ENCODE results near the gene SUSD1. TPM values are rescaled to one million over a fixed set of nuclear protein-coding genes. Genes with fewer than 3 reads are reported as not detected.

SUSD1 gene
- polyA plus RNA-seq, 1 donor (not counting 4 experiments of a cell fraction or from before 2014, with no cell fraction given): 3.6 TPM

- Histone ChIP-seq H3K9ac (ENCODE audit: control insufficient read depth, extremely low read depth, insufficient read depth, low read length) (no peak overlapping the region), H3K36me3 (ENCODE audit: control insufficient read depth in 2 of 2, extremely low read depth in 1 of 2, insufficient read depth in 2 of 2, low read length in 2 of 2) (no peaks in the 10 kb centered on the region), H3K9me1 (ENCODE audit: control insufficient read depth, extremely low read depth, insufficient read depth, low read length) (no peaks in the 10 kb centered on the region), H3K9me3 (ENCODE audit: control insufficient read depth, low read depth, low read length) (no peaks in the 10 kb centered on the region), H3K4me3 (ENCODE audit: control insufficient read depth in 2 of 3, extremely low read depth in 1 of 3, insufficient read depth in 2 of 3, low read depth in 1 of 3, low read length in 3 of 3) (no peak overlapping the region), H3K27ac (ENCODE audit: control insufficient read depth, insufficient read depth, low read length) (no peak overlapping the region), H3K79me2 (ENCODE audit: control insufficient read depth, insufficient read depth, low read length) (no peaks in the 10 kb centered on the region), H3K4me2 (ENCODE audit: control insufficient read depth, extremely low read depth, insufficient read depth, low read depth, low read length) (no peak overlapping the region), H2AFZ (ENCODE audit: control insufficient read depth, low read length) (no peak overlapping the region), H4K20me1 (ENCODE audit: control insufficient read depth, extremely low read depth, insufficient read depth, low read length) (no peaks in the 10 kb centered on the region), H3K27me3 (ENCODE audit: control insufficient read depth, extremely low read depth, insufficient read depth, low read length) (no peaks in the 10 kb centered on the region), H3K4me1 (ENCODE audit: control insufficient read depth, extremely low read depth, insufficient read depth, low read length) (peaks cover 17% of the 10 kb centered on the region)
- FAIRE-seq: no peak
- no peak for DNase-seq (ENCODE audit: low read depth, low spot score)
- dilution Hi-C loops (cut with MboI; ENCODE audit: extremely low pct_ligation_motif_present, low sequenced_read_pairs): no loop called here
- TF ChIP-seq, protein P1, sequence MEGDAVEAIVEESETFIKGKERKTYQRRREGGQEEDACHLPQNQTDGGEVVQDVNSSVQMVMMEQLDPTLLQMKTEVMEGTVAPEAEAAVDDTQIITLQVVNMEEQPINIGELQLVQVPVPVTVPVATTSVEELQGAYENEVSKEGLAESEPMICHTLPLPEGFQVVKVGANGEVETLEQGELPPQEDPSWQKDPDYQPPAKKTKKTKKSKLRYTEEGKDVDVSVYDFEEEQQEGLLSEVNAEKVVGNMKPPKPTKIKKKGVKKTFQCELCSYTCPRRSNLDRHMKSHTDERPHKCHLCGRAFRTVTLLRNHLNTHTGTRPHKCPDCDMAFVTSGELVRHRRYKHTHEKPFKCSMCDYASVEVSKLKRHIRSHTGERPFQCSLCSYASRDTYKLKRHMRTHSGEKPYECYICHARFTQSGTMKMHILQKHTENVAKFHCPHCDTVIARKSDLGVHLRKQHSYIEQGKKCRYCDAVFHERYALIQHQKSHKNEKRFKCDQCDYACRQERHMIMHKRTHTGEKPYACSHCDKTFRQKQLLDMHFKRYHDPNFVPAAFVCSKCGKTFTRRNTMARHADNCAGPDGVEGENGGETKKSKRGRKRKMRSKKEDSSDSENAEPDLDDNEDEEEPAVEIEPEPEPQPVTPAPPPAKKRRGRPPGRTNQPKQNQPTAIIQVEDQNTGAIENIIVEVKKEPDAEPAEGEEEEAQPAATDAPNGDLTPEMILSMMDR (optimal IDR thresholded peaks at IDR 0.05 in 1 of 3, IDR thresholded peaks at IDR 0.05 in 1 of 3, conservative IDR thresholded peaks at IDR 0.05 in 1 of 3; ENCODE audit: extremely low read depth in 1 of 3, insufficient read depth in 2 of 3, low read length in 3 of 3): no peak
- no peak for TF ChIP-seq EZH2 (IDR thresholded peaks at IDR 0.05; ENCODE audit: low read length)
These were observed 141.6 kb downstream of the SUSD1 start for GRCh38 chr9:112033237-112034215.

GRCh38 chr9:112032743-112033142, 142.4 kb downstream of the SUSD1 start:
- dilution Hi-C loops (cut with MboI; ENCODE audit: extremely low pct_ligation_motif_present, low sequenced_read_pairs): no loop called here
- H3K9me3 ChIP-seq (ENCODE audit: control insufficient read depth, low read depth, low read length): no peaks in the 10 kb centered on the region
- FAIRE-seq (no peak), DNase-seq (ENCODE audit: low read depth, low spot score) (no peak)
- no peaks in the 10 kb centered on the region for H3K79me2 ChIP-seq (ENCODE audit: control insufficient read depth, insufficient read depth, low read length)
- H3K4me1 ChIP-seq (ENCODE audit: control insufficient read depth, extremely low read depth, insufficient read depth, low read length): peaks cover 17% of the 10 kb centered on the region
- H4K20me1 ChIP-seq (ENCODE audit: control insufficient read depth, extremely low read depth, insufficient read depth, low read length): no peaks in the 10 kb centered on the region
- TF ChIP-seq, protein P1 (optimal IDR thresholded peaks at IDR 0.05 in 1 of 3, IDR thresholded peaks at IDR 0.05 in 1 of 3, conservative IDR thresholded peaks at IDR 0.05 in 1 of 3; ENCODE audit: extremely low read depth in 1 of 3, insufficient read depth in 2 of 3, low read length in 3 of 3): no peak
- TF ChIP-seq EZH2 (IDR thresholded peaks at IDR 0.05; ENCODE audit: low read length): no peak
- H3K27ac ChIP-seq (ENCODE audit: control insufficient read depth, insufficient read depth, low read length): no peak overlapping the region
- H2AFZ ChIP-seq (ENCODE audit: control insufficient read depth, low read length): no peak overlapping the region
- no peaks in the 10 kb centered on the region for H3K27me3 ChIP-seq (ENCODE audit: control insufficient read depth, extremely low read depth, insufficient read depth, low read length)
- no peaks in the 10 kb centered on the region for H3K36me3 ChIP-seq (ENCODE audit: control insufficient read depth in 2 of 2, extremely low read depth in 1 of 2, insufficient read depth in 2 of 2, low read length in 2 of 2)
- H3K4me2 ChIP-seq (ENCODE audit: control insufficient read depth, extremely low read depth, insufficient read depth, low read depth, low read length): no peak overlapping the region
- no peaks in the 10 kb centered on the region for H3K9me1 ChIP-seq (ENCODE audit: control insufficient read depth, extremely low read depth, insufficient read depth, low read length)
- no peak overlapping the region for H3K4me3 ChIP-seq (ENCODE audit: control insufficient read depth in 2 of 3, extremely low read depth in 1 of 3, insufficient read depth in 2 of 3, low read depth in 1 of 3, low read length in 3 of 3)
- H3K9ac ChIP-seq (ENCODE audit: control insufficient read depth, extremely low read depth, insufficient read depth, low read length): no peak overlapping the region

All from keratinocyte (primary cell).